Esophagus squamous epithelium (tissue), 4 donors: ENCODE data around the gene CARS1.

ENCODE experiments used
- POLR2A ChIP-seq, 4 donors: fragments of 450-650 bp; IDR thresholded peaks; one replicate each; pipeline ENCODE4 v1.6.1; 2017; ENCODE audit warnings: antibody characterized with exemption in 4 of 4, mild to moderate bottlenecking in 4 of 4, moderate library complexity in 3 of 4
- TF ChIP-seq, protein P1 (sequence below), 6 experiments: fragments of 450-650 bp in 4 of 6; fragments of 200-600 bp in 2 of 6; sonication (generic) in 2 of 6; IDR thresholded peaks; one replicate each; pipeline ENCODE4 v1.5.1; 2016 to 2019; ENCODE audit warnings: antibody characterized with exemption in 6 of 6, mild to moderate bottlenecking in 4 of 6, moderate library complexity in 4 of 6

DNA sequence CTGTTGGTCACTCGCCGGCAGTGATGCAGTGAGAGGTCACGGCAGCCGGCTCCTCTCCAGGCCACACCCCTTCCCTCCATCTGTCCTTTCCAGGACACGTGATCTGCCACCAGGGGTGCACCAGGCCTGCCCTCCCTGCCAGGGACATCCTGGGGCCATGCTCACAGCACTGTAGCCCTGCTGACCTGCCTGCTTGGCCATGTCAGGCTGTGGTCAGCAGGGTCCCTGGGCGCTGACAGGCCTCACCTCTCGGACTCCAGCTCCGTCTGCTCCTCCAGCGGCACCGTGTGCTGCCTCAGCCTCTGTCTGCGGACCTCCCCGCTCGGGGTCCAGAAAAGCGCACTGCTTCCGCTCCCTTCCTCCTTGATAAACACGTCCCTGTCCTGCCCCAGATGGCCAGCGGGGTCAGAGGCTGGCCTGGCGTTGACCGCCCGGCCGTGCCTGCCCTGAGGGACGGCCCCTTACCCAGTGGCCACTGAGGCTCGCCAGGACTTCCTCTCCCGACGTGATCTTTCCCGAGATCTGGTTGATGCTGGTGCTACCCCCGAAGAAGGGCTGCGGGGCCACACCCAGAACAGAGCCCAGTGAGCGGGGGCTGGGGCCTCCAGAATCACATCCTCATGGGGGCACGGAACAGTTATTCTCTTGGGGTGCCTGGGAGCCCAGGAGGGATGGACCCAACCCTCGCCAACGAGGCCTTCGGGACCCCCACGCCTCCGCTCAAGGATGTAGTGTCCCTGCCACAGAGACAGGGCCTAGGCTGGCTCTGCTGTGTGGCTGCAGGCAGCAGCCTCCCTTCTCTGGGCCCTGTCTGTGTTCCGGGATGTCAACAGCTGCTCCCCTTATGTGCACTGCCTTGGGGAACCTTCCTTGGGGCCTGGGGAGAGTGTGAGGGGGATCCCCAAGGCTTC lies 36.3 kb upstream of the CARS1 start:
- TF ChIP-seq, protein P1, sequence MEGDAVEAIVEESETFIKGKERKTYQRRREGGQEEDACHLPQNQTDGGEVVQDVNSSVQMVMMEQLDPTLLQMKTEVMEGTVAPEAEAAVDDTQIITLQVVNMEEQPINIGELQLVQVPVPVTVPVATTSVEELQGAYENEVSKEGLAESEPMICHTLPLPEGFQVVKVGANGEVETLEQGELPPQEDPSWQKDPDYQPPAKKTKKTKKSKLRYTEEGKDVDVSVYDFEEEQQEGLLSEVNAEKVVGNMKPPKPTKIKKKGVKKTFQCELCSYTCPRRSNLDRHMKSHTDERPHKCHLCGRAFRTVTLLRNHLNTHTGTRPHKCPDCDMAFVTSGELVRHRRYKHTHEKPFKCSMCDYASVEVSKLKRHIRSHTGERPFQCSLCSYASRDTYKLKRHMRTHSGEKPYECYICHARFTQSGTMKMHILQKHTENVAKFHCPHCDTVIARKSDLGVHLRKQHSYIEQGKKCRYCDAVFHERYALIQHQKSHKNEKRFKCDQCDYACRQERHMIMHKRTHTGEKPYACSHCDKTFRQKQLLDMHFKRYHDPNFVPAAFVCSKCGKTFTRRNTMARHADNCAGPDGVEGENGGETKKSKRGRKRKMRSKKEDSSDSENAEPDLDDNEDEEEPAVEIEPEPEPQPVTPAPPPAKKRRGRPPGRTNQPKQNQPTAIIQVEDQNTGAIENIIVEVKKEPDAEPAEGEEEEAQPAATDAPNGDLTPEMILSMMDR (IDR thresholded peaks at IDR 0.05), result no peak
- no peak for TF ChIP-seq POLR2A (IDR thresholded peaks at IDR 0.05)
